ENCODE data around the gene ASAP3.

Gene ASAP3

DNA sequence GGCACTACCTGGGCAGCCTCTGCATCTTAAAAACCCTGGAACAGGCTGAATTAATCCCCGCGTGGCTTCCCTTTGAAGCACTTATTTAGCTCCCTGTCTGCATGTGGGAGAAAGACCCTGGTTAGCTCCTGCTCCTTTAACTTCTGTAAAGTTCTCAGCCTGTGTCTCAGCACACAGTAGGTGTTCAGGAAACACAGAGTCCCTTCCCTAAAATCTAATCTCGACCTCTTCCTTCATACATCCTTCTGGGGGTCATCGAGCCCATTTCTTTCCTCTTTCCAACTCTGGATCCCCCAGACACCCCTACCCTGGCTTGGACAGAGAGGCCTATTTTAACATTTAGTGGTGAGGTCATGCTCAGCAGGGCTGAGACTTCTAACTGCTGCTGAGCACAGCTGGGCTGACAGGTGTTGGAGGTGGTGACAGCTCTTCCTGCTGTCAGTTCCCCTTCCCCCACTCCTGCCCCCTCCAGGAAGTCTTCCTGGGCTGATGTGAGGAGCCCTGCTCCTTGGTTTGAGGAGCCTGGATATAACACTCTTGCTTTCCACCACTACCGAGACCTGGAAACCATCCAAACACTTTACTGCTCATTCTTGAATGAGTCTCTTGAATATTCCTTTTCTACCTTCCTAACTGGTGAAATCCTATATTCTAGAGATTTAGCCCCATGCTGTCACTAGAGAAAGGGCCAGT lies 41.7 kb upstream of the ASAP3 start:
- POLR2A ChIA-PET, result no interaction called here
- no peak overlapping the region for H3K4me3 ChIP-seq (ENCODE audit: low read depth, low read length)
- TF ChIP-seq, protein P1, sequence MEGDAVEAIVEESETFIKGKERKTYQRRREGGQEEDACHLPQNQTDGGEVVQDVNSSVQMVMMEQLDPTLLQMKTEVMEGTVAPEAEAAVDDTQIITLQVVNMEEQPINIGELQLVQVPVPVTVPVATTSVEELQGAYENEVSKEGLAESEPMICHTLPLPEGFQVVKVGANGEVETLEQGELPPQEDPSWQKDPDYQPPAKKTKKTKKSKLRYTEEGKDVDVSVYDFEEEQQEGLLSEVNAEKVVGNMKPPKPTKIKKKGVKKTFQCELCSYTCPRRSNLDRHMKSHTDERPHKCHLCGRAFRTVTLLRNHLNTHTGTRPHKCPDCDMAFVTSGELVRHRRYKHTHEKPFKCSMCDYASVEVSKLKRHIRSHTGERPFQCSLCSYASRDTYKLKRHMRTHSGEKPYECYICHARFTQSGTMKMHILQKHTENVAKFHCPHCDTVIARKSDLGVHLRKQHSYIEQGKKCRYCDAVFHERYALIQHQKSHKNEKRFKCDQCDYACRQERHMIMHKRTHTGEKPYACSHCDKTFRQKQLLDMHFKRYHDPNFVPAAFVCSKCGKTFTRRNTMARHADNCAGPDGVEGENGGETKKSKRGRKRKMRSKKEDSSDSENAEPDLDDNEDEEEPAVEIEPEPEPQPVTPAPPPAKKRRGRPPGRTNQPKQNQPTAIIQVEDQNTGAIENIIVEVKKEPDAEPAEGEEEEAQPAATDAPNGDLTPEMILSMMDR (IDR thresholded peaks at IDR 0.05; ENCODE audit: insufficient read depth, low read length, missing control alignments), result no peak
- no peak for DNase-seq (ENCODE audit: low read depth, low spot score)
- CTCF ChIA-PET, result interaction anchor here (1.0 to 12.7 kb wide), 6 partner anchors 15 to 114 kb away, joined by 3 to 161 read pairs (median 5); no protein-coding TSS in a partner anchor

DNA sequence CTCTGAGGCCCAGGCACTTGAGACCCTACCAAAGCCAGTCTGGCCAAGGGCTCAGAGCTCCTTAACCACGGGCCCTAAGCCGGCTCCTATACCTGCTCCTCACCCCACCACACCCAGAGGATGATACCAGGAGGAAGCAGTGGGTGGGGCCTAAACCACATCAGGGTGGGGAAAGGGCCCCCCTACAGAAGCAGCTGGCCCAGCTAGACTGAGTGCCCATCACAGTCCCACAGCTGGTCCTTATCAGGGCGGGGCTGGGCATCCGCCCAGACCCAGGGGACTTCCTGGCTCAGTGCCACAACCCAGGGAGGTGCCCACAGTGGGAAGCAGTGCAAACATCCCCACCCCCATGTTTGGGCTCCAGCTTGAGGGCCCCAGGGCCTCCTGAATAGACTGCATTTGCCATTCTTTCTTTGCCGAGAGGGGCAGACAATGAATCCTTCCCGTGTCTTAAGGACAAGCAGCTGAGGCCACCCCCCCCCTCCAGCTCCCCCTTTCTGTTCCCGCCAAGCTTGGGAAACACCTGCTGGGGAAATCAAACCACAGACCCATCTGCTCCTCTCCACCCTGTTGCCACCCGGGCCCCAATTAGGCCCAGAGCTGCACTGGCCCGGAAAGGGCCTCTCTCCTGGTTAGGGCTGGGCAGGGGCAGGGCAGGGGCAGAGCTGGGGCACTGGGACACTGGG lies 40.9 kb upstream of the ASAP3 start:
- POLR2A ChIA-PET, result no interaction called here
- TF ChIP-seq, protein P1 (IDR thresholded peaks at IDR 0.05; ENCODE audit: insufficient read depth, low read length, missing control alignments), result no peak
- CTCF ChIA-PET, result interaction anchor here (1.1 to 12.7 kb wide), 6 partner anchors 16 to 115 kb away, joined by 3 to 161 read pairs (median 6); no protein-coding TSS in a partner anchor
- H3K4me3 ChIP-seq (ENCODE audit: low read depth, low read length), result no peak overlapping the region
- DNase-seq (ENCODE audit: low read depth, low spot score), result no peak

DNA sequence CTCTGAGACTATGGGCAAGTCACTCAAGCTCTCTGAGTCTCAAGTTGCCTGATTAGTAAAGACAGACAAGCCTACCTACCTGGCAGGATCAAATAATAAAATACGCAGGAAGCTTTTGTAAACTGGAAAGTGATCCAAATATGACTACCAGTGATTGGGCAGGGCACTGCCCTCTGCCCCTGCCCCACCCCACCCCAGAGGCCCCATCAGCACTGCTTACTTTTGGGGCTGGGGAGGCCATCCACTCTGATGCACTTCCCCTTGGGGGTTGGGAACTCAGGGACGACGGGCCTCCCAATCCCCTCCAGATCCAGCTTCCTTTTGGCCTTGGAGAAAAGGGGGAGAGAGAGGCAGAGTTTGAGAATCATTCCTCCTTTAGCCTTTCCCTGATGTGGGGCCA lies 40.2 kb upstream of the ASAP3 start:
- ChIA-PET POLR2A (no interaction called here), CTCF (interaction anchor here (1.5 to 12.7 kb wide), 4 partner anchors 17 to 113 kb away, joined by 4 to 161 read pairs (median 35); no protein-coding TSS in a partner anchor)
- no peak overlapping the region for H3K4me3 ChIP-seq (ENCODE audit: low read depth, low read length)
- DNase-seq (ENCODE audit: low read depth, low spot score), result no peak
- TF ChIP-seq, protein P1 (IDR thresholded peaks at IDR 0.05; ENCODE audit: insufficient read depth, low read length, missing control alignments), result no peak

DNA sequence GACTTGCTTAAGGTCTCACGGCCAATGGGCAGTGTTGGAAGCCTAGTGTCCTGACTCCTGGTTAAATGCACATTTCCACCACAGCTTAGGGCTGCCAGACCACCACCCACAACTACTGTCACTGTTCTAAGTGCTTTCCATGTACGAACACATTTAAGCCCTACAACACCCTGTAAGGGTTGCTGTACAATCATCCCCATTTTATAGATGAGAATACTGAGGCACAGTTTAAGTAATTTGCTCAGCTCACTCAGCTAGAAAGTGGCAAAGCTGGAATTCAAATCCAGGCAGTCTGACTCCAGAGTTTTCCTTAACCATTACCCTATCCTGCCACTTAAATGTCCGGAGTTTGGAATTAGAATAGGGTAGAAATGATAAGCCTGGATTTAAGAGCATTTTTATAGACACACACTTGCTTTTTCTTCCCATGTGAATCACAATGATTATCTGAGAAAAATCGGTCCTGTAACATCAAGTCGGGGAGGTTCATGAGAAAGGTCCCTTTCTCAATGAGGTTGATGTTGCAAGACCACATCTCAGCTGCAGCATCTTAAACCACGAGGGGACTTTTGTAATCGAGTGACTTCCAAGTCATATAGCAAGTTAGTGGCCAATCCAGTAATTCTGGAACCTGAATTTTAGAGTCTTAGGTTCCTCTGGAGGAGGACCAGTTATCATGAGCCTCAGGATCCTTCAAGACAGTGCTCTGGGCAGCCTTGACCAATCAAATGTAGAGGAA lies 38.4 kb upstream of the ASAP3 start:
- DNase-seq (ENCODE audit: low read depth, low spot score), result no peak
- TF ChIP-seq, protein P1 (IDR thresholded peaks at IDR 0.05; ENCODE audit: insufficient read depth, low read length, missing control alignments), result no peak
- ChIA-PET POLR2A (no interaction called here), CTCF (interaction anchor here (0.6 to 12.7 kb wide), 2 partner anchors 25 to 115 kb away, joined by 3 to 161 read pairs; no protein-coding TSS in a partner anchor)
- no peak overlapping the region for H3K4me3 ChIP-seq (ENCODE audit: low read depth, low read length)

DNA sequence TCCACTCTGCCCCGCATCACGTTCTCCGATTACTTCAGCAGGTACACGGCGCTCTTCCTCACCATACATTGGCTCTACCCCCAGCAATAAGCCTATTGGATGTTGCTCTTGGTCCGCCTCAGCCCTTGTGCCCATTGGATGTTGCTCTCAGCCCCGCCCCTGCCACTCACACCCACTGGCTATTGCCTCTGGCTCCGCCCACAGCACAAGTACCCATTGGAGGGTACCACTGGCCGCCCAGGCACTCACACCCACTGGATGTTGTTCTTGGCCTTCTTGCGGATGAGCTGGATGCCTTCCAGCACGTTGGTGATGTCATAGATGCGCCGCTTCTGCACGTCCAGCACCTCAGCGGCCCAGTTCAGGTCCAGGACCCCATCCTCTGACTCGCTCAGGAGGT lies 37.6 kb upstream of the ASAP3 start:
- TF ChIP-seq, protein P1 (IDR thresholded peaks at IDR 0.05; ENCODE audit: insufficient read depth, low read length, missing control alignments), result no peak
- H3K4me3 ChIP-seq (ENCODE audit: low read depth, low read length), result no peak overlapping the region
- no peak for DNase-seq (ENCODE audit: low read depth, low spot score)
- POLR2A ChIA-PET, result no interaction called here
- CTCF ChIA-PET, result interaction anchor here (0.6 to 12.7 kb wide), 4 partner anchors 10 to 116 kb away, joined by 3 to 161 read pairs (median 4); no protein-coding TSS in a partner anchor

Measured in AG04449 (cell line).